GM12878 (cell line): Measurements from ENCODE around the gene TRIM26. TPM values are rescaled to one million over a fixed set of nuclear protein-coding genes. Genes with fewer than 3 reads are reported as not detected.

Experiments used
- BHLHE40 ChIP-seq, 2 experiments: fragments of 450-650 bp in 1 of 2; IDR thresholded peaks; 2 replicates each; pipeline ENCODE4 v1.6.1; 2011 to 2017; ENCODE audit warnings: low read depth in 2 of 2, borderline replicate concordance in 1 of 2, improper control_type of control experiment in 1 of 2, low read length in 1 of 2, mild to moderate bottlenecking in 1 of 2
- CHD4 ChIP-seq: fragments of 200-600 bp; sonication (generic); IDR thresholded peaks from 2 replicates; pipeline ENCODE4 v1.6.1; 2016; ENCODE audit warnings: mild to moderate bottlenecking
- CREM ChIP-seq: IDR thresholded peaks from 2 replicates; pipeline ENCODE4 v1.6.1; 2014; ENCODE audit warnings: antibody characterized with exemption, low read depth
- EP300 ChIP-seq, 2 experiments: fragments of 150-350 bp in 1 of 2; IDR thresholded peaks; 2 replicates each; pipeline ENCODE4 v1.6.1; 2011 to 2012; ENCODE audit warnings: low read depth in 2 of 2, low read length in 2 of 2, borderline replicate concordance in 1 of 2, improper control_type of control experiment in 1 of 2, inconsistent platforms in 1 of 2; ENCODE audit not compliant: control insufficient read depth in 1 of 2
- ESRRA ChIP-seq: IDR thresholded peaks from 2 replicates; pipeline ENCODE4 v1.6.1; 2012; ENCODE audit warnings: mild to moderate bottlenecking, low read length, improper control_type of control experiment
- IKZF1 ChIP-seq: fragments of 450-650 bp; conservative IDR thresholded peaks from 2 replicates; pipeline ENCODE4 v1.6.1; 2017; ENCODE audit warnings: antibody characterized with exemption, mild to moderate bottlenecking
- IRF4 ChIP-seq: IDR thresholded peaks from 2 replicates; pipeline ENCODE4 v1.6.1; 2011; ENCODE audit warnings: low read depth, low read length
- KAT2A ChIP-seq: conservative IDR thresholded peaks from 2 replicates; pipeline ENCODE4 v1.6.1; 2011; ENCODE audit warnings: low read depth, low read length; ENCODE audit not compliant: control insufficient read depth
- MEF2A ChIP-seq: IDR thresholded peaks from 2 replicates; pipeline ENCODE4 v1.6.1; 2011; ENCODE audit warnings: low read depth, mild to moderate bottlenecking, low read length, moderate library complexity; ENCODE audit not compliant: insufficient read depth
- POLR2A ChIP-seq: IDR thresholded peaks from 2 replicates; pipeline ENCODE4 v1.6.1; 2011; ENCODE audit warnings: low read depth, mild to moderate bottlenecking, low read length
- RELA ChIP-seq: fragments of 450-650 bp; IDR thresholded peaks from 2 replicates; pipeline ENCODE4 v1.8.0; 2014; ENCODE audit warnings: borderline replicate concordance; ENCODE audit not compliant: partially characterized antibody
- SREBF1 ChIP-seq: IDR thresholded peaks from 2 replicates; pipeline ENCODE4 v1.6.1; 2012; ENCODE audit warnings: mild to moderate bottlenecking, low read length
- STAT1 ChIP-seq: fragments of 450-650 bp; conservative IDR thresholded peaks from 2 replicates; pipeline ENCODE4 v1.6.1; 2014; ENCODE audit warnings: antibody characterized with exemption, mild to moderate bottlenecking
- TAF1 ChIP-seq: IDR thresholded peaks from 2 replicates; pipeline ENCODE4 v1.6.1; 2011; ENCODE audit warnings: mild to moderate bottlenecking, low read depth, low read length, borderline replicate concordance
- ZNF24 ChIP-seq: fragments of 450-650 bp; IDR thresholded peaks from 2 replicates; pipeline ENCODE4 v1.6.1; 2017; ENCODE audit warnings: antibody characterized with exemption, mild to moderate bottlenecking
- ZNF274 ChIP-seq: IDR thresholded peaks from one replicate; pipeline ENCODE4 v1.8.0; 2011; ENCODE audit not compliant: insufficient read length, insufficient read depth
- polyA plus RNA-seq, 11 experiments: library from polyadenylated mRNA; depleted of rRNA in 4 of 11; unstranded in 6 of 11; stranded (reverse) in 5 of 11; fragments of >200 nt; fragmentation: Nextera tagmentation in 4 of 11; fragmentation: Illumina TruSeq in 1 of 11; extraction: Ambion mirVana in 4 of 11; extraction: Trizol in 1 of 11; gene quantifications; 1 replicate in 1 of 11; 2 replicates in 10 of 11; pipeline versions ENCODE4 v1.2.1 to v1.2.3, GENCODE V29; 2011 to 2016; ENCODE audit warnings: inconsistent platforms in 2 of 11, missing spikeins in 2 of 11, low read depth in 1 of 11
- total RNA-seq, 4 experiments: library from RNA; depleted of rRNA in 3 of 4; stranded (reverse); fragments of >200 nt in 3 of 4; fragmentation: Illumina TruSeq in 1 of 4; extraction: Trizol in 1 of 4; gene quantifications; 2 replicates each; pipeline versions ENCODE4 v1.2.1 to v1.2.3, GENCODE V29; 2013 to 2021
- TF ChIP-seq, protein P1 (sequence below): fragments of 450-650 bp; IDR thresholded peaks from 2 replicates; pipeline ENCODE4 v1.6.1; 2017; ENCODE audit warnings: mild to moderate bottlenecking, moderate library complexity
- TF ChIP-seq, protein P2 (sequence below): fragments of 450-650 bp; IDR thresholded peaks from 2 replicates; pipeline ENCODE4 v1.6.1; 2016; ENCODE audit warnings: mild to moderate bottlenecking
- TF ChIP-seq, protein P3 (sequence below): fragments of 450-650 bp; IDR thresholded peaks from 2 replicates; pipeline ENCODE4 v1.6.1; 2017; ENCODE audit warnings: mild to moderate bottlenecking, moderate library complexity
- TF ChIP-seq, protein P4 (sequence below): fragments of 450-650 bp; IDR thresholded peaks from 2 replicates; pipeline ENCODE4 v1.6.1; 2017; ENCODE audit warnings: antibody characterized with exemption, mild to moderate bottlenecking, moderate library complexity

Gene TRIM26
- total and polyA plus RNA-seq, 10 of the 15 experiments (the other 5 are each of a cell fraction or from before 2014, with no cell fraction given), result 13.1 to 79.6 (median 63.6) TPM

DNA sequence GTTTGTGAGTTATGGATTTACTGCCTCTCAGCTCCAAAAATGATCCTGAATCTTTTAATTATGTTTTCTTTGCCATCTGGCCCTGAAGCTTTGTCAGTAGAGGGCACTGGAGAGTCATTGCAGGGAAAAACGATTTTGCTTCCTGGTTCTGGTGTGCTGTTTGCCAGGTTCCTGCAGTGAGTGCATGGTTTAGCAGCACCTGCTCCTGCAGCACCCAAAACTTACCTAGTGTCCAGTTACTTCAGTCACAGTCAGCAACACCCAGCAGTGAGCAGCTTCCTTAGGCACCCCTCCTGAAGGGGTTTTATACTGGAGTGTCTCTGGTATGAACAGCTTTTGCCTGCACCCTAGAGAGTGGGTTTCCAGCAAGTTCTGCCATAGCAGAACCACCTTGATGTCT, 6.0 kb upstream of the TRIM26 start (continued):
- no peak for TF ChIP-seq IRF4
- TF ChIP-seq ESRRA, result no peak
- TF ChIP-seq EP300 (IDR thresholded peaks at IDR 0.05; ENCODE audit: borderline replicate concordance in 1 of 2, control insufficient read depth in 1 of 2, low read depth in 2 of 2, low read length in 2 of 2), result no peak
- 0 out of 2 replicates have a peak, but pooled peaks have one; percentile 55 for TF ChIP-seq STAT1
- no peak for TF ChIP-seq KAT2A
- TF ChIP-seq TAF1, result 0 out of 2 replicates have a peak, but pooled peaks have one; percentile 24
- TF ChIP-seq, protein P1, sequence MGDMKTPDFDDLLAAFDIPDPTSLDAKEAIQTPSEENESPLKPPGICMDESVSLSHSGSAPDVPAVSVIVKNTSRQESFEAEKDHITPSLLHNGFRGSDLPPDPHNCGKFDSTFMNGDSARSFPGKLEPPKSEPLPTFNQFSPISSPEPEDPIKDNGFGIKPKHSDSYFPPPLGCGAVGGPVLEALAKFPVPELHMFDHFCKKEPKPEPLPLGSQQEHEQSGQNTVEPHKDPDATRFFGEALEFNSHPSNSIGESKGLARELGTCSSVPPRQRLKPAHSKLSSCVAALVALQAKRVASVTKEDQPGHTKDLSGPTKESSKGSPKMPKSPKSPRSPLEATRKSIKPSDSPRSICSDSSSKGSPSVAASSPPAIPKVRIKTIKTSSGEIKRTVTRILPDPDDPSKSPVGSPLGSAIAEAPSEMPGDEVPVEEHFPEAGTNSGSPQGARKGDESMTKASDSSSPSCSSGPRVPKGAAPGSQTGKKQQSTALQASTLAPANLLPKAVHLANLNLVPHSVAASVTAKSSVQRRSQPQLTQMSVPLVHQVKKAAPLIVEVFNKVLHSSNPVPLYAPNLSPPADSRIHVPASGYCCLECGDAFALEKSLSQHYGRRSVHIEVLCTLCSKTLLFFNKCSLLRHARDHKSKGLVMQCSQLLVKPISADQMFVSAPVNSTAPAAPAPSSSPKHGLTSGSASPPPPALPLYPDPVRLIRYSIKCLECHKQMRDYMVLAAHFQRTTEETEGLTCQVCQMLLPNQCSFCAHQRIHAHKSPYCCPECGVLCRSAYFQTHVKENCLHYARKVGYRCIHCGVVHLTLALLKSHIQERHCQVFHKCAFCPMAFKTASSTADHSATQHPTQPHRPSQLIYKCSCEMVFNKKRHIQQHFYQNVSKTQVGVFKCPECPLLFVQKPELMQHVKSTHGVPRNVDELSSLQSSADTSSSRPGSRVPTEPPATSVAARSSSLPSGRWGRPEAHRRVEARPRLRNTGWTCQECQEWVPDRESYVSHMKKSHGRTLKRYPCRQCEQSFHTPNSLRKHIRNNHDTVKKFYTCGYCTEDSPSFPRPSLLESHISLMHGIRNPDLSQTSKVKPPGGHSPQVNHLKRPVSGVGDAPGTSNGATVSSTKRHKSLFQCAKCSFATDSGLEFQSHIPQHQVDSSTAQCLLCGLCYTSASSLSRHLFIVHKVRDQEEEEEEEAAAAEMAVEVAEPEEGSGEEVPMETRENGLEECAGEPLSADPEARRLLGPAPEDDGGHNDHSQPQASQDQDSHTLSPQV, result no peak
- TF ChIP-seq, protein P2, sequence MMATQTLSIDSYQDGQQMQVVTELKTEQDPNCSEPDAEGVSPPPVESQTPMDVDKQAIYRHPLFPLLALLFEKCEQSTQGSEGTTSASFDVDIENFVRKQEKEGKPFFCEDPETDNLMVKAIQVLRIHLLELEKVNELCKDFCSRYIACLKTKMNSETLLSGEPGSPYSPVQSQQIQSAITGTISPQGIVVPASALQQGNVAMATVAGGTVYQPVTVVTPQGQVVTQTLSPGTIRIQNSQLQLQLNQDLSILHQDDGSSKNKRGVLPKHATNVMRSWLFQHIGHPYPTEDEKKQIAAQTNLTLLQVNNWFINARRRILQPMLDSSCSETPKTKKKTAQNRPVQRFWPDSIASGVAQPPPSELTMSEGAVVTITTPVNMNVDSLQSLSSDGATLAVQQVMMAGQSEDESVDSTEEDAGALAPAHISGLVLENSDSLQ, result no peak
- TF ChIP-seq RELA, result no peak
- no peak for TF ChIP-seq MEF2A
- 0 out of 2 replicates have a peak, but pooled peaks have one; percentile 12 for TF ChIP-seq IKZF1
- no peak for TF ChIP-seq ZNF274
- no peak for TF ChIP-seq SREBF1
- no peak for TF ChIP-seq ZNF24
- no peak for TF ChIP-seq CHD4
- TF ChIP-seq, protein P3, sequence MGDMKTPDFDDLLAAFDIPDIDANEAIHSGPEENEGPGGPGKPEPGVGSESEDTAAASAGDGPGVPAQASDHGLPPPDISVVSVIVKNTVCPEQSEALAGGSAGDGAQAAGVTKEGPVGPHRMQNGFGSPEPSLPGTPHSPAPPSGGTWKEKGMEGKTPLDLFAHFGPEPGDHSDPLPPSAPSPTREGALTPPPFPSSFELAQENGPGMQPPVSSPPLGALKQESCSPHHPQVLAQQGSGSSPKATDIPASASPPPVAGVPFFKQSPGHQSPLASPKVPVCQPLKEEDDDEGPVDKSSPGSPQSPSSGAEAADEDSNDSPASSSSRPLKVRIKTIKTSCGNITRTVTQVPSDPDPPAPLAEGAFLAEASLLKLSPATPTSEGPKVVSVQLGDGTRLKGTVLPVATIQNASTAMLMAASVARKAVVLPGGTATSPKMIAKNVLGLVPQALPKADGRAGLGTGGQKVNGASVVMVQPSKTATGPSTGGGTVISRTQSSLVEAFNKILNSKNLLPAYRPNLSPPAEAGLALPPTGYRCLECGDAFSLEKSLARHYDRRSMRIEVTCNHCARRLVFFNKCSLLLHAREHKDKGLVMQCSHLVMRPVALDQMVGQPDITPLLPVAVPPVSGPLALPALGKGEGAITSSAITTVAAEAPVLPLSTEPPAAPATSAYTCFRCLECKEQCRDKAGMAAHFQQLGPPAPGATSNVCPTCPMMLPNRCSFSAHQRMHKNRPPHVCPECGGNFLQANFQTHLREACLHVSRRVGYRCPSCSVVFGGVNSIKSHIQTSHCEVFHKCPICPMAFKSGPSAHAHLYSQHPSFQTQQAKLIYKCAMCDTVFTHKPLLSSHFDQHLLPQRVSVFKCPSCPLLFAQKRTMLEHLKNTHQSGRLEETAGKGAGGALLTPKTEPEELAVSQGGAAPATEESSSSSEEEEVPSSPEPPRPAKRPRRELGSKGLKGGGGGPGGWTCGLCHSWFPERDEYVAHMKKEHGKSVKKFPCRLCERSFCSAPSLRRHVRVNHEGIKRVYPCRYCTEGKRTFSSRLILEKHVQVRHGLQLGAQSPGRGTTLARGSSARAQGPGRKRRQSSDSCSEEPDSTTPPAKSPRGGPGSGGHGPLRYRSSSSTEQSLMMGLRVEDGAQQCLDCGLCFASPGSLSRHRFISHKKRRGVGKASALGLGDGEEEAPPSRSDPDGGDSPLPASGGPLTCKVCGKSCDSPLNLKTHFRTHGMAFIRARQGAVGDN, result no peak
- TF ChIP-seq POLR2A, result 0 out of 2 replicates have a peak, but pooled peaks have one; percentile 31
- TF ChIP-seq CREM, result no peak
- TF ChIP-seq, protein P4, sequence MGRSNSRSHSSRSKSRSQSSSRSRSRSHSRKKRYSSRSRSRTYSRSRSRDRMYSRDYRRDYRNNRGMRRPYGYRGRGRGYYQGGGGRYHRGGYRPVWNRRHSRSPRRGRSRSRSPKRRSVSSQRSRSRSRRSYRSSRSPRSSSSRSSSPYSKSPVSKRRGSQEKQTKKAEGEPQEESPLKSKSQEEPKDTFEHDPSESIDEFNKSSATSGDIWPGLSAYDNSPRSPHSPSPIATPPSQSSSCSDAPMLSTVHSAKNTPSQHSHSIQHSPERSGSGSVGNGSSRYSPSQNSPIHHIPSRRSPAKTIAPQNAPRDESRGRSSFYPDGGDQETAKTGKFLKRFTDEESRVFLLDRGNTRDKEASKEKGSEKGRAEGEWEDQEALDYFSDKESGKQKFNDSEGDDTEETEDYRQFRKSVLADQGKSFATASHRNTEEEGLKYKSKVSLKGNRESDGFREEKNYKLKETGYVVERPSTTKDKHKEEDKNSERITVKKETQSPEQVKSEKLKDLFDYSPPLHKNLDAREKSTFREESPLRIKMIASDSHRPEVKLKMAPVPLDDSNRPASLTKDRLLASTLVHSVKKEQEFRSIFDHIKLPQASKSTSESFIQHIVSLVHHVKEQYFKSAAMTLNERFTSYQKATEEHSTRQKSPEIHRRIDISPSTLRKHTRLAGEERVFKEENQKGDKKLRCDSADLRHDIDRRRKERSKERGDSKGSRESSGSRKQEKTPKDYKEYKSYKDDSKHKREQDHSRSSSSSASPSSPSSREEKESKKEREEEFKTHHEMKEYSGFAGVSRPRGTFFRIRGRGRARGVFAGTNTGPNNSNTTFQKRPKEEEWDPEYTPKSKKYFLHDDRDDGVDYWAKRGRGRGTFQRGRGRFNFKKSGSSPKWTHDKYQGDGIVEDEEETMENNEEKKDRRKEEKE, result no peak
- no peak for TF ChIP-seq BHLHE40 (IDR thresholded peaks at IDR 0.05; ENCODE audit: borderline replicate concordance in 1 of 2, low read depth in 2 of 2, low read length in 1 of 2)
